GM12872 (cell line): ENCODE measurements around the gene PRLH.

ENCODE experiments used
- TF ChIP-seq, protein P1 (sequence below): IDR thresholded peaks from 3 replicates; pipeline ENCODE4 v1.5.1; 2011; ENCODE audit warnings: low read depth, mild to moderate bottlenecking, low read length, moderate library complexity; ENCODE audit not compliant: insufficient read depth

Gene PRLH

DNA sequence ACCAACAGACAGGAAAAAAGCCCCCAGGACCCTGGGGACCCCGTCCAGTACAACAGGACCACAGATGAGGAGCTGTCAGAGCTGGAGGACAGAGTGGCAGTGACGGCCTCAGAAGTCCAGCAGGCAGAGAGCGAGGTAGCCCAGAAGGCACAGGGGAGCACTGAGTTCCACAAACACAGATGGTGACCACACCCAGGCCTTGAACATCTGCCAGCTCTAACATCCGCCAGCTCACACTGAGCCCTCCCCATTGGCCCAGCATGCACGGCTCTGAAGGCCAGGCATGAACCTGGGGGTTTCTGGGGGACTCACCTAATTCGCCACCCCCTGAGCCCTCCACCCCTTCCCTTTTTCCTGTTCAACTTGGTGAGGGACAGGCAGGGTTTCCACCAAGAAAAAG, 25.6 kb upstream of the PRLH start:
- TF ChIP-seq, protein P1, sequence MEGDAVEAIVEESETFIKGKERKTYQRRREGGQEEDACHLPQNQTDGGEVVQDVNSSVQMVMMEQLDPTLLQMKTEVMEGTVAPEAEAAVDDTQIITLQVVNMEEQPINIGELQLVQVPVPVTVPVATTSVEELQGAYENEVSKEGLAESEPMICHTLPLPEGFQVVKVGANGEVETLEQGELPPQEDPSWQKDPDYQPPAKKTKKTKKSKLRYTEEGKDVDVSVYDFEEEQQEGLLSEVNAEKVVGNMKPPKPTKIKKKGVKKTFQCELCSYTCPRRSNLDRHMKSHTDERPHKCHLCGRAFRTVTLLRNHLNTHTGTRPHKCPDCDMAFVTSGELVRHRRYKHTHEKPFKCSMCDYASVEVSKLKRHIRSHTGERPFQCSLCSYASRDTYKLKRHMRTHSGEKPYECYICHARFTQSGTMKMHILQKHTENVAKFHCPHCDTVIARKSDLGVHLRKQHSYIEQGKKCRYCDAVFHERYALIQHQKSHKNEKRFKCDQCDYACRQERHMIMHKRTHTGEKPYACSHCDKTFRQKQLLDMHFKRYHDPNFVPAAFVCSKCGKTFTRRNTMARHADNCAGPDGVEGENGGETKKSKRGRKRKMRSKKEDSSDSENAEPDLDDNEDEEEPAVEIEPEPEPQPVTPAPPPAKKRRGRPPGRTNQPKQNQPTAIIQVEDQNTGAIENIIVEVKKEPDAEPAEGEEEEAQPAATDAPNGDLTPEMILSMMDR, result no peak

DNA sequence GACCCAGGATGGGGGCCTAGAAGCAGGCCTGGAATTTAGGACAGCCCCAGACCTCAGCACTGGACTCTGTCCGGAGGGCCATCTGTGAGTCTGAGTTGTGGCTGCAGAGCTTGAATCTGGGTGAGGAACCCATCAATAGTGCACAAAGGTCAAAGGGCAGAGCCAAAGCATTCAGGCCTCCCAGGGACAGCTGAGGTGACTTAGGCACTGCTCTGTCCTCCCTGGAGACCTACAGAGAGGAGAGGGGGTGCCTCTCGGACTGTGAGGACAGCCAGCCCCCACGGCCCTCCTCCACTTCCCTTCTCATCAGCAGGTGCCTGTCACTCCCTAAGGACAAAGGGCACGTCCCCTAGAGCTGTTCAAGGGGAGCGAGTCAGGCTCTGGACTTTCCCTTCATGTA, 25.1 kb upstream of the PRLH start:
- TF ChIP-seq, protein P1, result no peak

DNA sequence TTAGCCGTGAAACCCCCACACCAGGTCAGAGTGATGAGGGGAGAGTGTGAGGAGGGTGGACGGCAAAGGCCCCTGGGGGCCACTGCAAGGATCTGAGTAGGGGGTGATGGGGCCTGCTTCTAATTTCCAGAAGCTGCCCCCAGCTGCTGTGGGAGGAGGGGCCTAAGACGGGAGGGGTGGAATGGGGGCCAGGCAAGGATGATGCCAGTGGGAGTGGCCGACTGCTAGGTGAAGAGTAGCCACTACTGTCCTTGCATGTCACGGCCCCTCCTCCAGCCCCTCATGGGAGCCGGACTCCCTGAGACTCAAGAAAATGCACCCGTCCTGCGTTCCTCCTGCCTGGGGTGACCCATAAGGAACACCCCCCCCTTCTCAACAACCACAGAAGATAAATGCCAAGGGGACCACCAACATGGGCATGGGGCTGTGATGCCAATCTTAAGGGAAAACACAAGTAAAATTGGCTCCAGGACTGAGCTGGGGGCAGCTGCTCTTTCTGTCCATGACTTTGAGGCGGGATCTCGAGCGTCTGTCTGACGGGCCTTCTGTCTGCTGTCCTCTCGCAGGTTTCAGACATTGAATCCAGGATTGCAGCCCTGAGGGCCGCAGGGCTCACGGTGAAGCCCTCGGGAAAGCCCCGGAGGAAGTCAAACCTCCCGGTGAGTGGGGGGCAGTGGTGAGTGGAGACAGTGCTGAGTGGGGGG, 24.2 kb upstream of the PRLH start:
- TF ChIP-seq, protein P1, result no peak

DNA sequence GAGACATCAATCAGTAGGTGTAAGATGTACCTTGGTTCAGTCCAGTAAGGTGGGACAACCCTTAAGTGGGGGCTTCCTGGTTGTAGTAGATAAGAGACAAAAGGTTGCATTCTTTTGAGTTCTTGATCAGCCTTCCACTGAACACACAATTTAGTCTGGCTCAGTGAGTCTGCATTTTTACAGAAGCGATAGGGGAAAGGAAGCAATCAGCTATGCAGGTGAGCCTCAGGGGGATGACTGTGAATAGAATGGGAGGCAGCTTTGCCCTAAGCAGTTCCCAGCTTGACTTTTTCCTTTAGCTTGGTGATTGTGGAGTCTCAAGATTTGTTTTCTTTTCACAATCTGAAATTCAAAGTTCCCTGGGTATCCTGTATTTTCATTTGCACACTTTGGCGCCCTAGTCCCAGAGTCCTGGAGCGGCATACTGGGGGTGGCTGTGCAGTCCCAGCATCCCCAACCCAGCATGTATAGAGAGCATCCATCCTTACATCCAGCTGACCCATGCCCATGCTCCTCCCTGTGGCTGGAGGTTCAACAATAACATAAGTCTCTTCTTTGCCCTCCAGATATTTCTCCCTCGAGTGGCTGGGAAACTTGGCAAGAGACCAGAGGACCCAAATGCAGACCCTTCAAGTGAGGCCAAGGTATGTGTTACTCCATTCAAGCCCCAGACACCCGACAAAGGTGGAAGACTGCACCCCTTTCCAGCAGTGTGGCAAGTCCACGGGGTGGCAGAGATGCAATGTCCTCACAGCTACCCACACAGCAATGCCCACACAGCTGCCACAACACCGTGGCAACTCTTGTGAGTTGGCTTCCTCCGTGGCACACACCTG, 20.1 kb upstream of the PRLH start:
- TF ChIP-seq, protein P1, result no peak

DNA sequence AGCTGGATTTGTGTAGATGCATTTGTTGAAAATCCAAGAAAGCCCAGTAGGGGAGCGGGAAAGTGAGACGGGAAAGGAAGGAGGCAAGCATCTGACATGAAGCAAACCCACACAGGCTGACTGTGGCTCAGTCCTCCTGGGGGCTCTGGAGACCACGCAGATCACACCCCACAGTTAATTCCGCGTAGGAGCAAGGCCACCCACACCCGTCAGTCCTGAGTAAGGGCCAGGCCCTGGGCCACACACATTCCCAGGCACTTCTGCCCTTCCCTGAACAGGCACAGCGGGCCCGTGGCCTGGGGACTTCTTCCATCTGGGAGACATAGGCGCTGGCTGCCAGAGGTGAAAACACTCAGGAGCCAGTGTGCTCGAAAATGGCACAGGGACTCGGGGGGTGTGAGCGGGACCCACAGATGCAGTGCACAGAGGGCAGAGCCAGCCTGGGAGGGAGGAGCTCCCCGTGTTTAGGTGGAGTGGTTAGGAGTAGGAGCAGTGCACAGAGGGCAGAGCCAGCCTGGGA, 19.4 kb upstream of the PRLH start:
- TF ChIP-seq, protein P1, result no peak

DNA sequence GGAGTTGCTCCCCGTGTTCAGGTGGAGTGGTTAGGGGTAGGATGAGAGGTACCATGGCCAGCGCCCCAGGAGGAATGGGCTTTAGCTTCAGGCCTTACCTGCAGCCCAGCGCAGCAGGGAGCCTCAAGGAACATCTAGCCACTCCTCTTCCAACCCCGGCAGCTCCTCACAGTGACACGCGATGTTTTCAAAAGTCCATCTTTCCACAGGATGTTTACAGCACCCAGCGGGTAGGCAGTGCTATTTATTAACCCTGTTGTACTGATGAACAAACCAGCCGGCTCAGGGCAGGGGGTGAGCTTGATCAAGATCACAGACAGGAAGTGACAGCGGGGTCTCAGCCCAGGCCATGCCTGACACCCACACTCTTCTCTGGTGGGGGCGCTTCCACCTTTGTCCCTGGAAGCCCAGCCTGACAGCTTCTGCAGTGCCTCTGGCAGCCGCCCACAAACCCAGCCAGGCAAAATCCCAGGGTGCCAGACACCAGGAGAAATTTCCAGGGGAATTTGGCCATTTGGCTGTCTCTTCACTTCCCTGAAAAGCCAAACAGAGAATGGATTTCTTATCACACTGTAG, 18.4 kb upstream of the PRLH start:
- TF ChIP-seq, protein P1, result no peak

DNA sequence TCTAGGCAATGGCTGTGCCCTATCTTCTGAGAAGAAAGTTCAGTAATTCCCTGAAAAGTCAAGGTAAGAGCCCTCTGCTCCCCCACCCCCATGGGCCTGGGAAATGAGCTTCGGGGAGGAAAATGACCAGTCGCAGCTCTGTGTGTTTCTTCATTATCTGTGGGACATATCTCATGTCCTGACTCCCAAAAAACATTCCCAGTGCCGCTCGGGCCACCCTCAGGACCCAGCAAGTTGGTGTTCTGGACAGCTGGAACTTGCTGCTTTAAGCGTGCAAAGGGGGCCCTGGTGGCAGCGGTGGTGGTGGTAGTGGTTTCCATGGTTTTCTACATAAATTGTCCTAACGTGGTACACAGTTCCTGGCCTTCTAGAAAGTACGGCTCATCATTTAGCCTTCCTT, 17.2 kb upstream of the PRLH start:
- TF ChIP-seq, protein P1, result no peak
